Measurements from ENCODE around the gene KBTBD13. TPM values are rescaled to one million over a fixed set of nuclear protein-coding genes. Genes with fewer than 3 reads are reported as not detected.

Gene KBTBD13
- total RNA-seq, 1 experiment from 2014 or later: not detected

DNA sequence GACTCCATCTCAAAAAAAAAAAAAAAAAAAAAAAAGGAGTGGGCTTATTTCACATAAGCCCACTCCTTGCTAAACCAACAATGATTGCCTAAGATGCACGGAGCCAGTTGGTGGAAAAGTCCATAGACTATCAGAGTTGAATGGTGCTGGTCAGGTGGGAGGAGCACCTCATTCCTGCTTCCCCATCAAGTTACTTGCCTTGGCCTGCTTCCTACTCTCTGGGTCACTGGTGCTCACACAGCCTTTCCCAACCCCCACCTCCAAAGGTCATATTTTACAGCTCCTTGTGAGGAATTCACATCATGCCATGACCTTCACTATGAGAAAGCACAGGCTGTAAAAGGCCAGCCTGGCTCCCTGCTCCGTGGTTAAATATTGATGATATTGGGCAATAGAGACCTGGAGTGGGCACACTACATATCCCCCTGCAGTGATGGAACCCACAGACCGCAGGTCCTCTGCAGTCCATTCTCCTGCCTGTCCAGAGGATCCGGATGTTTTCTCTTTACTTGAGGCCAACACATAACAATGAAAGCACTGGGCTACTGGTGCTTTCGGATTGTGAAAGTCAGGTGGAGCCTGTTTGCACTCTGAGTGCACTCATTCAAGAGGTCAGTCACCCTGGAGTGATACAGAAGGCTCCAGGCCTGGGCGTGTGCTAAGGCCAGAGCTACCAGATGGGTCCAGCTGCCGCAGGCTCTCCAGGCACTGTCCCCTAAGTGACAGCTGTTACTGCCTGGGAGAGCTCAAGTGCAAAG lies 31.6 kb upstream of the KBTBD13 start, which contains the start of gene SLC51B:
TSS of gene SLC51B (plus strand) at position 664 of the 758 bp plus-strand sequence. CDS start 4,618 bp downstream, outside the sequence.
- Histone ChIP-seq H3K9ac (ENCODE audit: low read length) (no peak within 1 kb of the TSS), H3K9me3 (ENCODE audit: low read length) (no peaks in the 10 kb centered on the region), H3K4me3 (ENCODE audit: low read length) (no peak within 1 kb of the TSS), H3K36me3 (ENCODE audit: low read depth, low read length) (no peaks in the 10 kb centered on the region), H3K27me3 (ENCODE audit: low read length) (no peaks in the 10 kb centered on the region), H3F3A (ENCODE audit: low read length, unreplicated experiment) (no peaks in the 10 kb centered on the region), H3K4me1 (ENCODE audit: insufficient read depth, low read length) (peaks cover 19% of the 10 kb centered on the region; the same call in 1 of the 2 replicates), H3K79me2 (ENCODE audit: low read length) (no peaks in the 10 kb centered on the region), H4K20me1 (ENCODE audit: low read length) (no peaks in the 10 kb centered on the region), H3K4me2 (ENCODE audit: low read length) (no peak within 1 kb of the TSS), H2AFZ (ENCODE audit: low read length) (no peak within 1 kb of the TSS), H3K9me2 (replicated peaks; ENCODE audit: low read length) (no peaks in the 10 kb centered on the region), H3K27ac (ENCODE audit: low read length) (no peak within 1 kb of the TSS)
- ChIA-PET CTCF (no interaction called here), POLR2A (ENCODE audit: unreplicated experiment) (no interaction called here)
- no peak for DNase-seq
- TF ChIP-seq EZH2 (IDR thresholded peaks at IDR 0.05; ENCODE audit: low read length, unreplicated experiment) (no peak), EZH2phosphoT487 (IDR thresholded peaks at IDR 0.05; ENCODE audit: borderline replicate concordance, low read length) (no peak)
- TF ChIP-seq, protein P1, sequence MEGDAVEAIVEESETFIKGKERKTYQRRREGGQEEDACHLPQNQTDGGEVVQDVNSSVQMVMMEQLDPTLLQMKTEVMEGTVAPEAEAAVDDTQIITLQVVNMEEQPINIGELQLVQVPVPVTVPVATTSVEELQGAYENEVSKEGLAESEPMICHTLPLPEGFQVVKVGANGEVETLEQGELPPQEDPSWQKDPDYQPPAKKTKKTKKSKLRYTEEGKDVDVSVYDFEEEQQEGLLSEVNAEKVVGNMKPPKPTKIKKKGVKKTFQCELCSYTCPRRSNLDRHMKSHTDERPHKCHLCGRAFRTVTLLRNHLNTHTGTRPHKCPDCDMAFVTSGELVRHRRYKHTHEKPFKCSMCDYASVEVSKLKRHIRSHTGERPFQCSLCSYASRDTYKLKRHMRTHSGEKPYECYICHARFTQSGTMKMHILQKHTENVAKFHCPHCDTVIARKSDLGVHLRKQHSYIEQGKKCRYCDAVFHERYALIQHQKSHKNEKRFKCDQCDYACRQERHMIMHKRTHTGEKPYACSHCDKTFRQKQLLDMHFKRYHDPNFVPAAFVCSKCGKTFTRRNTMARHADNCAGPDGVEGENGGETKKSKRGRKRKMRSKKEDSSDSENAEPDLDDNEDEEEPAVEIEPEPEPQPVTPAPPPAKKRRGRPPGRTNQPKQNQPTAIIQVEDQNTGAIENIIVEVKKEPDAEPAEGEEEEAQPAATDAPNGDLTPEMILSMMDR (conservative IDR thresholded peaks at IDR 0.05; ENCODE audit: low read depth, low read length): no peak
- no peak for ATAC-seq
- BruUV-seq (replicated peaks): no TSS peak
- intact Hi-C loops (cut with micrococcal nuclease): no loop called here

DNA sequence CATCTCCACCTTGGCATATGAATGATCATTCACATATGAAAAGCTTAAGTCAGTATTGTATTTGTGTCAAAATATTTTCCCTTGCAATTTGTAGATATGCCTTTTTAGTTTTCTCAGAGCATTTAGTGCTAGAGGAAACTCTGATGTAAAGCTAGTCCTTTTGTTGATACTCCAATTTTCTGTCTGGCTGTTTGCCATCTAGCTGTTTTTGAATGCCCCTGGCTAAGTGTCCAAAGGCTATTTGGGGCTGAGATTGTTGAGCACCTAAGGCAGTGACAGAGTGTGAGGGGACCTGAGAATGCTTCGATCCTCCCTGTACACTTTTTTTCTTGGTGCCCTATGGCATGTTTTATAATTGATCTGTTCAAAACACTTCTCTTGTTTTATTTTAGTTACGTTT lies 28.3 kb upstream of the KBTBD13 start:
- H3K9ac ChIP-seq (ENCODE audit: low read length): no peak overlapping the region
- no peaks in the 10 kb centered on the region for H3K36me3 ChIP-seq (ENCODE audit: low read depth, low read length)
- DNase-seq (no peak), ATAC-seq (no peak)
- no peak overlapping the region for H2AFZ ChIP-seq (ENCODE audit: low read length)
- H3K4me1 ChIP-seq (ENCODE audit: insufficient read depth, low read length): peaks cover 13% of the 10 kb centered on the region; the same call in 1 of the 2 replicates
- intact Hi-C loops (cut with micrococcal nuclease): no loop called here
- no peaks in the 10 kb centered on the region for H3K27me3 ChIP-seq (ENCODE audit: low read length)
- ChIA-PET POLR2A (ENCODE audit: unreplicated experiment) (no interaction called here), CTCF (no interaction called here)
- H3K4me3 ChIP-seq (ENCODE audit: low read length): no peak overlapping the region
- TF ChIP-seq EZH2 (IDR thresholded peaks at IDR 0.05; ENCODE audit: low read length, unreplicated experiment) (no peak), EZH2phosphoT487 (IDR thresholded peaks at IDR 0.05; ENCODE audit: borderline replicate concordance, low read length) (no peak)
- TF ChIP-seq, protein P1 (conservative IDR thresholded peaks at IDR 0.05; ENCODE audit: low read depth, low read length): no peak
- H4K20me1 ChIP-seq (ENCODE audit: low read length): no peaks in the 10 kb centered on the region
- H3K9me2 ChIP-seq (replicated peaks; ENCODE audit: low read length): no peaks in the 10 kb centered on the region
- no peak overlapping the region for H3K4me2 ChIP-seq (ENCODE audit: low read length)
- no peaks in the 10 kb centered on the region for H3K79me2 ChIP-seq (ENCODE audit: low read length)
- H3K9me3 ChIP-seq (ENCODE audit: low read length): no peaks in the 10 kb centered on the region
- no peaks in the 10 kb centered on the region for H3F3A ChIP-seq (ENCODE audit: low read length, unreplicated experiment)
- no TSS peak for BruUV-seq (replicated peaks)
- no peak overlapping the region for H3K27ac ChIP-seq (ENCODE audit: low read length)

DNA sequence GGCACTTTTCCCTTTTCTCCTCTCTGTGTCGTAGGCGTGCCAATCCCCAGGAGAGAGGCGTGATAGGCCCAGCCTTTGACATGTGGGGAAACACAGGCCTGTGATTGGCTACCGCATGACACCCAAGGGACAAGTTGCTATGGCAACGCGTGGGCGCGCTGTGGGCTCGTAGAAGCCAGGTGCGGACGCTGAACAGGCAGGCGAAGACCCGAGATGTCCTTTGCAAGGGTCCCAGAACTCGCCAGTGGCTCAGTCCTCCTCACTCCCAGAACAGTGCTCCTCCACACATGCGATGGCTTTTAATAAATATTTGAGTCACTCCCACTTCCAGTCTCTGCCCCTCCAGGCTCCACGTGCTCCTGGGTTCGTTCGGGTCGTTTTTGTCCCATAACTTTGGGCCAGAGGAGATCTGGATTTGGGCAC lies 27.1 kb upstream of the KBTBD13 start:
- intact Hi-C loops (cut with micrococcal nuclease): no loop called here
- no peaks in the 10 kb centered on the region for H3K9me2 ChIP-seq (replicated peaks; ENCODE audit: low read length)
- peak; percentile 93 for DNase-seq
- H3K36me3 ChIP-seq (ENCODE audit: low read depth, low read length): no peaks in the 10 kb centered on the region
- no peaks in the 10 kb centered on the region for H3K27me3 ChIP-seq (ENCODE audit: low read length)
- H3K9ac ChIP-seq (ENCODE audit: low read length): no peak overlapping the region
- TF ChIP-seq EZH2phosphoT487 (IDR thresholded peaks at IDR 0.05; ENCODE audit: borderline replicate concordance, low read length): no peak
- no peak for TF ChIP-seq EZH2 (IDR thresholded peaks at IDR 0.05; ENCODE audit: low read length, unreplicated experiment)
- TF ChIP-seq, protein P1 (conservative IDR thresholded peaks at IDR 0.05; ENCODE audit: low read depth, low read length): no peak
- H3K9me3 ChIP-seq (ENCODE audit: low read length): no peaks in the 10 kb centered on the region
- H2AFZ ChIP-seq (ENCODE audit: low read length): peak overlapping the region; percentile 82
- H3K4me2 ChIP-seq (ENCODE audit: low read length): peak overlapping the region; percentile 78
- ATAC-seq: peak; percentile 99
- no peaks in the 10 kb centered on the region for H4K20me1 ChIP-seq (ENCODE audit: low read length)
- POLR2A ChIA-PET (ENCODE audit: unreplicated experiment): interaction anchor here (0.6 kb wide), 1 partner anchor 10 kb away, joined by 5 read pairs; no protein-coding TSS in a partner anchor
- H3K4me1 ChIP-seq (ENCODE audit: insufficient read depth, low read length): 0 out of 2 replicates have a peak, but pooled peaks cover 6% of the 10 kb centered on the region
- peak overlapping the region; percentile 58 for H3K4me3 ChIP-seq (ENCODE audit: low read length)
- H3K27ac ChIP-seq (ENCODE audit: low read length): no peak overlapping the region
- no TSS peak for BruUV-seq (replicated peaks)
- no peaks in the 10 kb centered on the region for H3K79me2 ChIP-seq (ENCODE audit: low read length)
- H3F3A ChIP-seq (ENCODE audit: low read length, unreplicated experiment): no peaks in the 10 kb centered on the region
- CTCF ChIA-PET: no interaction called here
